ENCODE results near the gene SPATA13.

SPATA13 gene

GRCh38 chr13:24146961-24147569 is 13.5 kb upstream of the SPATA13 start:
- TF ChIP-seq REST (IDR thresholded peaks at IDR 0.05; ENCODE audit: insufficient read depth in 1 of 2, low read depth in 2 of 2, low read length in 2 of 2), result no peak
- no peak for TF ChIP-seq TAF1 (IDR thresholded peaks at IDR 0.05; ENCODE audit: borderline replicate concordance, insufficient read depth, low read length)
- TF ChIP-seq FOXP2 (optimal IDR thresholded peaks at IDR 0.05; ENCODE audit: borderline replicate concordance, extremely low read depth, extremely low read length, insufficient read depth), result no peak
- no peak for TF ChIP-seq SIN3A (IDR thresholded peaks at IDR 0.05; ENCODE audit: borderline replicate concordance, insufficient read depth, low read length)
- TF ChIP-seq POLR2AphosphoS5 (IDR thresholded peaks at IDR 0.05; ENCODE audit: low read depth, low read length), result no peak

GRCh38 chr13:24147570-24147963 is 13.0 kb upstream of the SPATA13 start:
- no peak for TF ChIP-seq POLR2AphosphoS5 (IDR thresholded peaks at IDR 0.05; ENCODE audit: low read depth, low read length)
- no peak for TF ChIP-seq REST (IDR thresholded peaks at IDR 0.05; ENCODE audit: insufficient read depth in 1 of 2, low read depth in 2 of 2, low read length in 2 of 2)
- TF ChIP-seq FOXP2 (optimal IDR thresholded peaks at IDR 0.05; ENCODE audit: borderline replicate concordance, extremely low read depth, extremely low read length, insufficient read depth), result no peak
- TF ChIP-seq SIN3A (IDR thresholded peaks at IDR 0.05; ENCODE audit: borderline replicate concordance, insufficient read depth, low read length), result no peak
- TF ChIP-seq TAF1 (IDR thresholded peaks at IDR 0.05; ENCODE audit: borderline replicate concordance, insufficient read depth, low read length), result no peak

GRCh38 chr13:24148414-24149235 is 11.9 kb upstream of the SPATA13 start:
- TF ChIP-seq FOXP2 (optimal IDR thresholded peaks at IDR 0.05; ENCODE audit: borderline replicate concordance, extremely low read depth, extremely low read length, insufficient read depth), result no peak
- TF ChIP-seq REST (IDR thresholded peaks at IDR 0.05; ENCODE audit: insufficient read depth in 1 of 2, low read depth in 2 of 2, low read length in 2 of 2), result no peak
- TF ChIP-seq TAF1 (IDR thresholded peaks at IDR 0.05; ENCODE audit: borderline replicate concordance, insufficient read depth, low read length), result no peak
- TF ChIP-seq POLR2AphosphoS5 (IDR thresholded peaks at IDR 0.05; ENCODE audit: low read depth, low read length), result no peak
- TF ChIP-seq SIN3A (IDR thresholded peaks at IDR 0.05; ENCODE audit: borderline replicate concordance, insufficient read depth, low read length), result no peak

- TF ChIP-seq TAF1 (IDR thresholded peaks at IDR 0.05; ENCODE audit: borderline replicate concordance, insufficient read depth, low read length) (no peak), SIN3A (IDR thresholded peaks at IDR 0.05; ENCODE audit: borderline replicate concordance, insufficient read depth, low read length) (no peak), FOXP2 (optimal IDR thresholded peaks at IDR 0.05; ENCODE audit: borderline replicate concordance, extremely low read depth, extremely low read length, insufficient read depth) (no peak), REST (IDR thresholded peaks at IDR 0.05; ENCODE audit: insufficient read depth in 1 of 2, low read depth in 2 of 2, low read length in 2 of 2) (no peak), POLR2AphosphoS5 (IDR thresholded peaks at IDR 0.05; ENCODE audit: low read depth, low read length) (no peak)
These were observed 11.1 kb upstream of the SPATA13 start for GRCh38 chr13:24149246-24150032.

Measured in PFSK-1 (cell line).